ENCODE measurements around the gene RAB11FIP2.

The RAB11FIP2 gene

GRCh38 chr10:118033905-118034304, 12.8 kb downstream of the RAB11FIP2 start:
- Histone ChIP-seq H4K20me1 (ENCODE audit: insufficient read depth, low read length) (no peaks in the 10 kb centered on the region), H3K36me3 (ENCODE audit: insufficient read depth, low read length) (peaks cover 5% of the 10 kb centered on the region; the same call in 1 of the 2 replicates), H3K9me2 (ENCODE audit: low read depth, low read length) (no peaks in the 10 kb centered on the region), H3K9me3 (ENCODE audit: low read length) (no peaks in the 10 kb centered on the region), H3K27ac (ENCODE audit: low read depth, low read length, poor library complexity, severe bottlenecking) (no peak overlapping the region), H3K9ac (ENCODE audit: low read length) (no peak overlapping the region), H3K4me1 (ENCODE audit: insufficient read depth, low read length, severe bottlenecking) (peaks cover 11% of the 10 kb centered on the region), H3K79me2 (ENCODE audit: insufficient read depth, low read length) (no peaks in the 10 kb centered on the region), H3K4me3 (ENCODE audit: low read depth, low read length, poor library complexity, severe bottlenecking) (no peak overlapping the region), H3K4me2 (ENCODE audit: low read length) (no peak overlapping the region), H2AFZ (ENCODE audit: low read length) (no peak overlapping the region), H3F3A (ENCODE audit: insufficient read depth, low read length) (no peaks in the 10 kb centered on the region), H3K27me3 (ENCODE audit: insufficient read depth, low read length) (no peaks in the 10 kb centered on the region)
- TF ChIP-seq EZH2 (IDR thresholded peaks at IDR 0.05; ENCODE audit: borderline replicate concordance, low read length) (no peak), CTCF (IDR thresholded peaks at IDR 0.05; ENCODE audit: low read length) (no peak)

DNA sequence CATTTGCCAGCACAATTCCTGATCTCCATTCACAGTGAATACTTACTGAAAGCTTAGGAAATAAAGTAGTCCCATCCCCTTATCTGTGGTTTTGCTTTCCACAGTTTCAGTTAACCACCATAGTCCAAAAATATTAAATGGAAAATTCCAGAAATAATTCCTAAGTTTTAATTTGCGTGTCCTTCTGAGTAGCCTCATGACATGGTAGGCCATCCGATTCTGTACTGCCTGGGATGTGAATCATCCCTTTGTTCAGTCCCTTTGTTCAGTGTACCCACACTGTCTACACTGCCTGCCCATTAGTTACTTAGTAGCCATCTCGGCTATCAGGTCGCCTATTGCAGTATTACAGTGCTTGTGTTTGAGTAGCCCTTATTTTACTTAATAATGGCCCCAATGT, 14.2 kb downstream of the RAB11FIP2 start:
- no peak overlapping the region for H3K4me3 ChIP-seq (ENCODE audit: low read depth, low read length, poor library complexity, severe bottlenecking)
- no peaks in the 10 kb centered on the region for H3K9me2 ChIP-seq (ENCODE audit: low read depth, low read length)
- H3K36me3 ChIP-seq (ENCODE audit: insufficient read depth, low read length): peaks cover 3% of the 10 kb centered on the region; the same call in 1 of the 2 replicates
- TF ChIP-seq EZH2 (IDR thresholded peaks at IDR 0.05; ENCODE audit: borderline replicate concordance, low read length) (no peak), CTCF (IDR thresholded peaks at IDR 0.05; ENCODE audit: low read length) (no peak)
- no peaks in the 10 kb centered on the region for H3K27me3 ChIP-seq (ENCODE audit: insufficient read depth, low read length)
- H3K27ac ChIP-seq (ENCODE audit: low read depth, low read length, poor library complexity, severe bottlenecking): no peak overlapping the region
- H3K4me2 ChIP-seq (ENCODE audit: low read length): no peak overlapping the region
- H3K9ac ChIP-seq (ENCODE audit: low read length): no peak overlapping the region
- H2AFZ ChIP-seq (ENCODE audit: low read length): no peak overlapping the region
- no peaks in the 10 kb centered on the region for H3K79me2 ChIP-seq (ENCODE audit: insufficient read depth, low read length)
- H3K4me1 ChIP-seq (ENCODE audit: insufficient read depth, low read length, severe bottlenecking): peaks cover 11% of the 10 kb centered on the region
- H3F3A ChIP-seq (ENCODE audit: insufficient read depth, low read length): no peaks in the 10 kb centered on the region
- no peaks in the 10 kb centered on the region for H4K20me1 ChIP-seq (ENCODE audit: insufficient read depth, low read length)
- no peaks in the 10 kb centered on the region for H3K9me3 ChIP-seq (ENCODE audit: low read length)

DNA sequence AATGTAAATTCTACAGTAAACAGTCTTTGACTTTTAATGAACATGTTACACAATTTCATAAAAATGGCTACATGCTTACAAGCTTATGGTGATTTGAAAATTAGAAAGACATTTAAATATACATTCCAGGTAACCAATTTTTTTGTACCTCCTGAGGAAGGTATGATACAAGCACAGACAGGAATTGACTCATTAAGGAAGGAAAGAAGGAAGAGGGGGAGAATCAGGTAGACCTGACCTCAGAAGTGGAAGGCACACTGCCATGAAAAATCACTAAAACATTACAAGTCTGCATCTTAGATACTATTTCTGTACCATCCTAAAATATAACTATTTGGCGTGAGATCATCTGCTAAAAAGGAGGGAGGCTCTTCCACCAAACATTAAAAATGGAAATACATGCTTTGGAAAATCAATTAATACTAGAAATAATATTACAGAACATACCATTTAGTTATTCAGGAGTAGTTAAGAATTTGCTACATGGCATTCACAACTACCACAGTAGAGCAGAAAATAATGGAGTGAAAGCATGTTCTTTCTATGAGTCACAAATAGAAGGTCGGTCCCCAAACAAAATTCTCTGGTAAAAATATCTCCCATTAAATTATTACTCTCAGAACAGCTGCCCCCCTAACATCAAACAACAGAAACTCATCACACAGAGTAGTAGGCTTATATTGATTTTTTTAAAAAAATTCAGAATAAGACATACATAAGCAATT, 15.2 kb downstream of the RAB11FIP2 start:
- no peak overlapping the region for H3K27ac ChIP-seq (ENCODE audit: low read depth, low read length, poor library complexity, severe bottlenecking)
- no peak overlapping the region for H3K9ac ChIP-seq (ENCODE audit: low read length)
- H3K27me3 ChIP-seq (ENCODE audit: insufficient read depth, low read length): no peaks in the 10 kb centered on the region
- no peaks in the 10 kb centered on the region for H3K9me2 ChIP-seq (ENCODE audit: low read depth, low read length)
- H3K79me2 ChIP-seq (ENCODE audit: insufficient read depth, low read length): no peaks in the 10 kb centered on the region
- H2AFZ ChIP-seq (ENCODE audit: low read length): no peak overlapping the region
- no peaks in the 10 kb centered on the region for H3K9me3 ChIP-seq (ENCODE audit: low read length)
- H3K4me2 ChIP-seq (ENCODE audit: low read length): no peak overlapping the region
- H3F3A ChIP-seq (ENCODE audit: insufficient read depth, low read length): no peaks in the 10 kb centered on the region
- no peak for TF ChIP-seq EZH2 (IDR thresholded peaks at IDR 0.05; ENCODE audit: borderline replicate concordance, low read length)
- no peak for TF ChIP-seq CTCF (IDR thresholded peaks at IDR 0.05; ENCODE audit: low read length)
- no peaks in the 10 kb centered on the region for H4K20me1 ChIP-seq (ENCODE audit: insufficient read depth, low read length)
- H3K4me3 ChIP-seq (ENCODE audit: low read depth, low read length, poor library complexity, severe bottlenecking): no peak overlapping the region
- peaks cover 3% of the 10 kb centered on the region; the same call in 1 of the 2 replicates for H3K36me3 ChIP-seq (ENCODE audit: insufficient read depth, low read length)
- H3K4me1 ChIP-seq (ENCODE audit: insufficient read depth, low read length, severe bottlenecking): peaks cover 11% of the 10 kb centered on the region

All from OCI-LY1 (cell line).